Neural progenitor cell (in vitro differentiated cells): ENCODE results near the gene PTK6. TPM values are rescaled to one million over a fixed set of nuclear protein-coding genes. Genes with fewer than 3 reads are reported as not detected.
A peak's percentile ranks its signal among the peaks of the same experiment; 100 is the strongest.

Experiments
- DNase-seq: peaks from one replicate; pipeline ENCODE4 v3.0.0-alpha.2; 2016; ENCODE audit warnings: low spot score
- H2AFZ ChIP-seq: fragments of 200-600 bp; sonication (generic); replicated peaks from 2 replicates; pipeline ENCODE4 v1.6.1; 2016; ENCODE audit warnings: antibody characterized with exemption
- H3F3A ChIP-seq: fragments of 200-600 bp; sonication (generic); 2 replicates; pipeline ENCODE4 v1.6.1; 2016; ENCODE audit warnings: antibody characterized with exemption, low read depth
- H3K27ac ChIP-seq: fragments of 200-600 bp; sonication (generic); 2 replicates; pipeline ENCODE4 v1.5.1; 2016; ENCODE audit warnings: mild to moderate bottlenecking
- H3K27me3 ChIP-seq: fragments of 200-600 bp; sonication (generic); 2 replicates; pipeline ENCODE4 v1.6.1; 2016; ENCODE audit warnings: mild to moderate bottlenecking, moderate library complexity
- H3K36me3 ChIP-seq: fragments of 200-600 bp; sonication (generic); 2 replicates; pipeline ENCODE4 v1.5.1; 2016
- H3K4me1 ChIP-seq: fragments of 200-600 bp; sonication (generic); 2 replicates; pipeline ENCODE4 v1.6.1; 2016; ENCODE audit warnings: mixed run types
- H3K4me2 ChIP-seq: fragments of 200-600 bp; sonication (generic); 2 replicates; pipeline ENCODE4 v1.6.1; 2016
- H3K4me3 ChIP-seq: fragments of 200-600 bp; sonication (generic); 2 replicates; pipeline ENCODE4 v1.5.1; 2016
- H3K79me2 ChIP-seq: fragments of 200-600 bp; sonication (generic); 2 replicates; pipeline ENCODE4 v1.6.1; 2016; ENCODE audit warnings: low read depth
- H3K9ac ChIP-seq: fragments of 200-600 bp; sonication (generic); 2 replicates; pipeline ENCODE4 v1.6.1; 2016
- H3K9me3 ChIP-seq: fragments of 200-600 bp; sonication (generic); 2 replicates; pipeline ENCODE4 v1.5.1; 2016; ENCODE audit warnings: low read depth
- H4K20me1 ChIP-seq: fragments of 200-600 bp; sonication (generic); 2 replicates; pipeline ENCODE4 v1.6.1; 2016; ENCODE audit warnings: low read depth
- H3K27ac Mint-ChIP-seq: 3 replicates; pipeline ENCODE4 v1.8.0; 2021; ENCODE audit warnings: mixed read lengths
- H3K27me3 Mint-ChIP-seq: 2 replicates; pipeline ENCODE4 v1.8.0; 2022; ENCODE audit warnings: low read depth, mild to moderate bottlenecking, inconsistent platforms, moderate library complexity, mixed read lengths; ENCODE audit not compliant: insufficient read depth
- H3K36me3 Mint-ChIP-seq: 3 replicates; pipeline ENCODE4 v1.8.0; 2021; ENCODE audit warnings: mixed read lengths
- H3K4me1 Mint-ChIP-seq: 3 replicates; pipeline ENCODE4 v1.8.0; 2021; ENCODE audit warnings: mixed read lengths
- H3K4me3 Mint-ChIP-seq: 3 replicates; pipeline ENCODE4 v1.8.0; 2021; ENCODE audit warnings: mild to moderate bottlenecking, moderate library complexity, mixed read lengths
- H3K9me3 Mint-ChIP-seq: 3 replicates; pipeline ENCODE4 v1.8.0; 2020; ENCODE audit warnings: mixed read lengths
- EZH2 ChIP-seq: fragments of 200-600 bp; sonication (generic); IDR thresholded peaks from 2 replicates; pipeline ENCODE4 v1.6.1; 2017; ENCODE audit warnings: antibody characterized with exemption, mild to moderate bottlenecking, moderate library complexity
- EZH2phosphoT487 ChIP-seq: fragments of 200-600 bp; sonication (generic); IDR thresholded peaks from 2 replicates; pipeline ENCODE4 v1.6.1; 2017; ENCODE audit warnings: antibody characterized with exemption
- total RNA-seq: library from RNA; depleted of rRNA; stranded (reverse); fragments of >200 nt; gene quantifications from 2 replicates; pipeline ENCODE4 v1.2.3, GENCODE V29; 2015; ENCODE audit warnings: low replicate concordance

PTK6 gene
- total RNA-seq, 1 donor from 2014 or later = not detected

- Mint-ChIP-seq H3K9me3 (no peaks in the 10 kb centered on the region), H3K36me3 (no peaks in the 10 kb centered on the region), H3K4me1 (peaks cover 30% of the 10 kb centered on the region), H3K27ac (peak overlapping the region; percentile 50), H3K27me3 (peaks cover 40% of the 10 kb centered on the region), H3K4me3 (no peak overlapping the region)
- peaks cover 32% of the 10 kb centered on the region for H3K27me3 ChIP-seq
- no peak overlapping the region for H3K4me2 ChIP-seq
- H3K4me1 ChIP-seq = peaks cover 7% of the 10 kb centered on the region
- H3K4me3 ChIP-seq = no peak overlapping the region
- H3K9me3 ChIP-seq = no peaks in the 10 kb centered on the region
- DNase-seq = no peak
- H3K79me2 ChIP-seq = no peaks in the 10 kb centered on the region
- peaks cover 27% of the 10 kb centered on the region for H4K20me1 ChIP-seq
- no peak overlapping the region for H3K9ac ChIP-seq
- no peak overlapping the region for H3K27ac ChIP-seq
- H3F3A ChIP-seq = peaks cover 7% of the 10 kb centered on the region
- TF ChIP-seq EZH2phosphoT487 (no peak), EZH2 (no peak)
- no peak overlapping the region for H2AFZ ChIP-seq
- H3K36me3 ChIP-seq = no peaks in the 10 kb centered on the region
These were observed 58.6 kb downstream of the PTK6 start for GRCh38 chr20:63478346-63479302.

Other genes starting within 250 kb of the PTK6 start
- 0.28 and 0.37 TPM in 2 replicates for gene COL20A1, start 244.2 kb downstream of the PTK6 start, total RNA-seq
- 0.68 TPM in 1 of 2 replicates, not detected in the other for gene CHRNA4, start 176.0 kb downstream of the PTK6 start, total RNA-seq
- 39.5 and 106 TPM in 2 replicates for gene KCNQ2, start 64.7 kb downstream of the PTK6 start, total RNA-seq
- 0.54 and 1.5 TPM in 2 replicates for gene EEF1A2, start 38.3 kb downstream of the PTK6 start, total RNA-seq
- gene PPDPF, start 16.6 kb downstream of the PTK6 start, total RNA-seq = 4.1 and 82.2 TPM in 2 replicates
- not detected in 2 replicates for gene SRMS, start 10.4 kb upstream of the PTK6 start, total RNA-seq
- gene FNDC11, start 16.8 kb upstream of the PTK6 start, total RNA-seq = 0.39 and 9.0 TPM in 2 replicates
- 2.9 and 17.7 TPM in 2 replicates for gene HELZ2, start 36.9 kb upstream of the PTK6 start, total RNA-seq
- 8.0 and 18.6 TPM in 2 replicates for gene GMEB2, start 89.7 kb upstream of the PTK6 start, total RNA-seq
- 3.3 and 6.1 TPM in 2 replicates for gene STMN3, start 116.0 kb upstream of the PTK6 start, total RNA-seq
- 6.0 and 16.7 TPM in 2 replicates for gene RTEL1, start 120.9 kb upstream of the PTK6 start, total RNA-seq
- gene TNFRSF6B, start 159.3 kb upstream of the PTK6 start, total RNA-seq = 0.25 TPM in 1 of 2 replicates, not detected in the other
- 18.3 and 32.6 TPM in 2 replicates for gene ARFRP1, start 170.6 kb upstream of the PTK6 start, total RNA-seq
- 8.2 and 26.8 TPM in 2 replicates for gene ZGPAT, start 170.7 kb upstream of the PTK6 start, total RNA-seq
- 0.47 and 10.9 TPM in 2 replicates for gene LIME1, start 199.3 kb upstream of the PTK6 start, total RNA-seq
- gene SLC2A4RG, start 202.4 kb upstream of the PTK6 start, total RNA-seq = 12.0 and 58.0 TPM in 2 replicates